GM23338 (cell line): ENCODE measurements around the gene CMYA5. TPM values are rescaled to one million over a fixed set of nuclear protein-coding genes. Genes with fewer than 3 reads are reported as not detected.
"Not testable (repeated sequence)": the region's sequence is repeated elsewhere in the genome, so short reads cannot be mapped to it uniquely, and the experiment has no call there.

ENCODE experiments used
- ATAC-seq: fragments of 200-7000 bp; cut with Tn5 transposase; 3 replicates; pipeline ENCODE4 v1.9.1; 2020
- DNase-seq: peaks from one replicate; pipeline ENCODE4 v3.0.0-alpha.2; 2015; ENCODE audit warnings: low spot score
- H2AFZ ChIP-seq: fragments of 200-600 bp; sonication (generic); 2 replicates; pipeline ENCODE4 v1.8.0; 2016; ENCODE audit warnings: antibody characterized with exemption, mild to moderate bottlenecking, moderate library complexity
- H3F3A ChIP-seq: fragments of 200-600 bp; sonication (generic); replicated peaks from 2 replicates; pipeline ENCODE4 v1.8.0; 2017; ENCODE audit warnings: antibody characterized with exemption, mixed run types, low read depth
- H3K27ac ChIP-seq: fragments of 200-600 bp; sonication (generic); 2 replicates; pipeline ENCODE4 v1.6.1; 2016; ENCODE audit warnings: low read depth
- H3K27me3 ChIP-seq: fragments of 200-600 bp; sonication (generic); 2 replicates; pipeline ENCODE4 v1.8.0; 2016; ENCODE audit warnings: mild to moderate bottlenecking, mixed run types, moderate library complexity; ENCODE audit not compliant: insufficient read depth
- H3K36me3 ChIP-seq: fragments of 200-600 bp; sonication (generic); 2 replicates; pipeline ENCODE4 v1.8.0; 2016; ENCODE audit warnings: mild to moderate bottlenecking; ENCODE audit not compliant: insufficient read depth
- H3K4me1 ChIP-seq: fragments of 200-600 bp; sonication (generic); 2 replicates; pipeline ENCODE4 v1.8.0; 2016; ENCODE audit warnings: mild to moderate bottlenecking, moderate library complexity; ENCODE audit not compliant: insufficient read depth
- H3K4me2 ChIP-seq: fragments of 200-600 bp; sonication (generic); 2 replicates; pipeline ENCODE4 v1.7.1; 2017; ENCODE audit warnings: mixed run types
- H3K4me3 ChIP-seq: fragments of 200-600 bp; sonication (generic); 2 replicates; pipeline ENCODE4 v1.6.1; 2016; ENCODE audit warnings: mixed run types
- H3K79me2 ChIP-seq: fragments of 200-600 bp; sonication (generic); replicated peaks from 2 replicates; pipeline ENCODE4 v1.8.0; 2017; ENCODE audit warnings: mild to moderate bottlenecking; ENCODE audit not compliant: insufficient read depth
- H3K9me2 ChIP-seq: fragments of 200-600 bp; sonication (generic); 2 replicates; pipeline ENCODE4 v1.8.0; 2017; ENCODE audit not compliant: insufficient read depth
- H4K20me1 ChIP-seq: fragments of 200-600 bp; sonication (generic); replicated peaks from 2 replicates; pipeline ENCODE4 v1.8.0; 2017; ENCODE audit warnings: mild to moderate bottlenecking; ENCODE audit not compliant: insufficient read depth
- H3K27ac Mint-ChIP-seq: 2 replicates; pipeline ENCODE4 v1.8.0; 2020; ENCODE audit warnings: inconsistent platforms, mild to moderate bottlenecking, moderate library complexity, mixed read lengths
- H3K27me3 Mint-ChIP-seq: 3 replicates; pipeline ENCODE4 v1.8.0; 2022; ENCODE audit warnings: low read depth, mild to moderate bottlenecking, moderate library complexity, mixed read lengths, inconsistent platforms; ENCODE audit not compliant: insufficient read depth, poor library complexity
- H3K36me3 Mint-ChIP-seq: 3 replicates; pipeline ENCODE4 v1.8.0; 2021; ENCODE audit warnings: low read depth, mild to moderate bottlenecking, inconsistent platforms, moderate library complexity, mixed read lengths
- H3K4me1 Mint-ChIP-seq: 3 replicates; pipeline ENCODE4 v1.8.0; 2020; ENCODE audit warnings: mild to moderate bottlenecking, inconsistent platforms, mixed read lengths
- H3K4me3 Mint-ChIP-seq: 3 replicates; pipeline ENCODE4 v1.8.0; 2021; ENCODE audit warnings: moderate library complexity, mild to moderate bottlenecking, inconsistent platforms, mixed read lengths
- H3K9me3 Mint-ChIP-seq: 3 replicates; pipeline ENCODE4 v1.8.0; 2020; ENCODE audit warnings: moderate library complexity, mild to moderate bottlenecking, inconsistent platforms, mixed read lengths
- POLR2AphosphoS5 ChIP-seq: IDR thresholded peaks from 2 replicates; pipeline ENCODE4 v1.6.1; 2016; ENCODE audit warnings: antibody characterized with exemption, low read depth
- STAT1 ChIP-seq: IDR thresholded peaks from one replicate; pipeline ENCODE4 v1.6.1; 2016; ENCODE audit warnings: antibody characterized with exemption; ENCODE audit not compliant: unreplicated experiment
- polyA plus RNA-seq: library from polyadenylated mRNA; unstranded; fragments of >200 nt; fragmentation: Nextera tagmentation; extraction: Ambion mirVana; gene quantifications from 2 replicates; pipeline ENCODE4 v1.2.1, GENCODE V29; 2016
- total RNA-seq: library from RNA; depleted of rRNA; stranded (reverse); fragments of >200 nt; shearing (Covaris generic); gene quantifications from 2 replicates; pipeline ENCODE4 v1.2.3, GENCODE V29; 2014
- TF ChIP-seq, protein P1 (sequence below): fragments of 250-450 bp; sonication (Bioruptor Pico); IDR thresholded peaks from 2 replicates; pipeline ENCODE4 v1.5.0; 2020; ENCODE audit warnings: mild to moderate bottlenecking, moderate library complexity

The CMYA5 gene
- total and polyA plus RNA-seq, 2 experiments from 2014 or later, result 0.45 to 0.49 TPM

GRCh38 chr5:79672392-79672791, 17.2 kb upstream of the CMYA5 start (continued):
- TF ChIP-seq, protein P1, sequence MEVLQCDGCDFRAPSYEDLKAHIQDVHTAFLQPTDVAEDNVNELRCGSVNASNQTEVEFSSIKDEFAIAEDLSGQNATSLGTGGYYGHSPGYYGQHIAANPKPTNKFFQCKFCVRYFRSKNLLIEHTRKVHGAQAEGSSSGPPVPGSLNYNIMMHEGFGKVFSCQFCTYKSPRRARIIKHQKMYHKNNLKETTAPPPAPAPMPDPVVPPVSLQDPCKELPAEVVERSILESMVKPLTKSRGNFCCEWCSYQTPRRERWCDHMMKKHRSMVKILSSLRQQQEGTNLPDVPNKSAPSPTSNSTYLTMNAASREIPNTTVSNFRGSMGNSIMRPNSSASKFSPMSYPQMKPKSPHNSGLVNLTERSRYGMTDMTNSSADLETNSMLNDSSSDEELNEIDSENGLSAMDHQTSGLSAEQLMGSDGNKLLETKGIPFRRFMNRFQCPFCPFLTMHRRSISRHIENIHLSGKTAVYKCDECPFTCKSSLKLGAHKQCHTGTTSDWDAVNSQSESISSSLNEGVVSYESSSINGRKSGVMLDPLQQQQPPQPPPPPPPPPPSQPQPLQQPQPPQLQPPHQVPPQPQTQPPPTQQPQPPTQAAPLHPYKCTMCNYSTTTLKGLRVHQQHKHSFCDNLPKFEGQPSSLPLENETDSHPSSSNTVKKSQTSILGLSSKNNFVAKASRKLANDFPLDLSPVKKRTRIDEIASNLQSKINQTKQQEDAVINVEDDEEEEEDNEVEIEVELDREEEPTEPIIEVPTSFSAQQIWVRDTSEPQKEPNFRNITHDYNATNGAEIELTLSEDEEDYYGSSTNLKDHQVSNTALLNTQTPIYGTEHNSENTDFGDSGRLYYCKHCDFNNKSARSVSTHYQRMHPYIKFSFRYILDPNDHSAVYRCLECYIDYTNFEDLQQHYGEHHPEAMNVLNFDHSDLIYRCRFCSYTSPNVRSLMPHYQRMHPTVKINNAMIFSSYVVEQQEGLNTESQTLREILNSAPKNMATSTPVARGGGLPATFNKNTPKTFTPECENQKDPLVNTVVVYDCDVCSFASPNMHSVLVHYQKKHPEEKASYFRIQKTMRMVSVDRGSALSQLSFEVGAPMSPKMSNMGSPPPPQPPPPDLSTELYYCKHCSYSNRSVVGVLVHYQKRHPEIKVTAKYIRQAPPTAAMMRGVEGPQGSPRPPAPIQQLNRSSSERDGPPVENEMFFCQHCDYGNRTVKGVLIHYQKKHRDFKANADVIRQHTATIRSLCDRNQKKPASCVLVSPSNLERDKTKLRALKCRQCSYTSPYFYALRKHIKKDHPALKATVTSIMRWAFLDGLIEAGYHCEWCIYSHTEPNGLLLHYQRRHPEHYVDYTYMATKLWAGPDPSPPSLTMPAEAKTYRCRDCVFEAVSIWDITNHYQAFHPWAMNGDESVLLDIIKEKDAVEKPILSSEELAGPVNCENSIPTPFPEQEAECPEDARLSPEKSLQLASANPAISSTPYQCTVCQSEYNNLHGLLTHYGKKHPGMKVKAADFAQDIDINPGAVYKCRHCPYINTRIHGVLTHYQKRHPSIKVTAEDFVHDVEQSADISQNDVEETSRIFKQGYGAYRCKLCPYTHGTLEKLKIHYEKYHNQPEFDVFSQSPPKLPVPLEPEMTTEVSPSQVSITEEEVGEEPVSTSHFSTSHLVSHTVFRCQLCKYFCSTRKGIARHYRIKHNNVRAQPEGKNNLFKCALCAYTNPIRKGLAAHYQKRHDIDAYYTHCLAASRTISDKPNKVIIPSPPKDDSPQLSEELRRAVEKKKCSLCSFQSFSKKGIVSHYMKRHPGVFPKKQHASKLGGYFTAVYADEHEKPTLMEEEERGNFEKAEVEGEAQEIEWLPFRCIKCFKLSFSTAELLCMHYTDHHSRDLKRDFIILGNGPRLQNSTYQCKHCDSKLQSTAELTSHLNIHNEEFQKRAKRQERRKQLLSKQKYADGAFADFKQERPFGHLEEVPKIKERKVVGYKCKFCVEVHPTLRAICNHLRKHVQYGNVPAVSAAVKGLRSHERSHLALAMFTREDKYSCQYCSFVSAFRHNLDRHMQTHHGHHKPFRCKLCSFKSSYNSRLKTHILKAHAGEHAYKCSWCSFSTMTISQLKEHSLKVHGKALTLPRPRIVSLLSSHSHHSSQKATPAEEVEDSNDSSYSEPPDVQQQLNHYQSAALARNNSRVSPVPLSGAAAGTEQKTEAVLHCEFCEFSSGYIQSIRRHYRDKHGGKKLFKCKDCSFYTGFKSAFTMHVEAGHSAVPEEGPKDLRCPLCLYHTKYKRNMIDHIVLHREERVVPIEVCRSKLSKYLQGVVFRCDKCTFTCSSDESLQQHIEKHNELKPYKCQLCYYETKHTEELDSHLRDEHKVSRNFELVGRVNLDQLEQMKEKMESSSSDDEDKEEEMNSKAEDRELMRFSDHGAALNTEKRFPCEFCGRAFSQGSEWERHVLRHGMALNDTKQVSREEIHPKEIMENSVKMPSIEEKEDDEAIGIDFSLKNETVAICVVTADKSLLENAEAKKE (CRISPR knock-in tag), result no peak
- TF ChIP-seq POLR2AphosphoS5 (no peak), STAT1 (no peak)

DNA sequence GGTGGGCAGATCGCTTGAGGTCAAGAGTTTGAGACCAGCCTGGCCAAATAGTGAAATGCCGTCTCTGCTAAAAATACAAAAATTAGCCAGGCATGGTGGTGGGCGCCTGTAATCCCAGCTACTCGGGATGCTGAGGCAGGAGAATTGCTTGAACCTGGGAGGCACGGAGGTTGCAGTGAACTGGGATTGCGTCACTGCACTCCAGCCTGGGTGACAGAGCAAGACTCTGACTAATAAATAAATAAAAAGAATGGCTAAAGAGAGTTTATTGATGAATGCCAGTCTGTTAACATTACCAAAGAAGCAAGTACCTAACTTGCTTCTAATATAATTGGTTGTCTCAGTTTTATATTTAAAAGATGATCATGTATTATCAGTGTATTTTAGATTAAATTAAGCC, 13.3 kb upstream of the CMYA5 start:
- H3K36me3 Mint-ChIP-seq, H3K4me1 ChIP-seq, H3K4me1 Mint-ChIP-seq, H3K4me3 ChIP-seq, H3K27ac ChIP-seq, H3F3A ChIP-seq, H3K9me2 ChIP-seq, H3K27ac Mint-ChIP-seq, H3K79me2 ChIP-seq, H3K27me3 Mint-ChIP-seq, H3K9me3 Mint-ChIP-seq, H4K20me1 ChIP-seq, ATAC-seq, DNase-seq, H2AFZ ChIP-seq, H3K4me3 Mint-ChIP-seq, H3K27me3 ChIP-seq, H3K4me2 ChIP-seq, H3K36me3 ChIP-seq: not testable (repeated sequence)

DNA sequence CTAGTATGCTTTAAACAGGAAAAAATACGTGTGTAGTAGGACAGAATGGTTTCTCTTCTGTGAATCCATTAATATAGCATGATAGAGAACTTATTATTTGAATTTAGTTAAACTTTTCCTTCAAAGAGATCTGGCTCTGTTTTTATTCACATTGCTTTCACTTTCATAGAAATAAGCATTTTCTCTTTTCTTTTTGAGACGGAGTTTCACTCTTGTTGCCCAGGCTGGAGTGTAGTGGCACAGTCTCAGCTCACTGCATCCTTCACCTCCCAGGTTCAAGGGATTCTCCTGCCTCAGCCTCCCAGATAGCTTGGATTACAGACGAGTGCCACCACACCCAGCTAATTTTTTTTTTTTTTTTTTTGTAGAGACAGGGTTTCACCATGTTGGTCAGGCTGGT, 7.5 kb upstream of the CMYA5 start:
- H3F3A ChIP-seq, H3K4me3 Mint-ChIP-seq, H3K27ac Mint-ChIP-seq, H3K9me2 ChIP-seq, H3K4me2 ChIP-seq, ATAC-seq, H3K27me3 Mint-ChIP-seq, H2AFZ ChIP-seq, DNase-seq, H3K4me1 Mint-ChIP-seq, H4K20me1 ChIP-seq, H3K4me3 ChIP-seq, H3K4me1 ChIP-seq, H3K9me3 Mint-ChIP-seq, H3K27ac ChIP-seq, H3K36me3 ChIP-seq, H3K79me2 ChIP-seq, H3K27me3 ChIP-seq: not testable (repeated sequence)
- peaks cover 22% of the 10 kb centered on the region for H3K36me3 Mint-ChIP-seq
